Measurements from ENCODE around the gene KCTD13. TPM values are rescaled to one million over a fixed set of nuclear protein-coding genes. Genes with fewer than 3 reads are reported as not detected.
"Not testable (repeated sequence)": the region's sequence is repeated elsewhere in the genome, so short reads cannot be mapped to it uniquely, and the experiment has no call there.

The KCTD13 gene
- polyA plus RNA-seq, 10 donors = 7.8 to 14.5 (median 9.9) TPM

- DNase-seq = not testable (repeated sequence)
Measured at GRCh38 chr16:29889372-29889771, 36.7 kb downstream of the KCTD13 start.

GRCh38 chr16:29883987-29884386, 42.0 kb downstream of the KCTD13 start:
- no peak for DNase-seq

GRCh38 chr16:29881050-29881449, 45.0 kb downstream of the KCTD13 start:
- no peak for DNase-seq

GRCh38 chr16:29878172-29878571, 47.9 kb downstream of the KCTD13 start:
- DNase-seq = no peak

- DNase-seq = no peak
Measured at GRCh38 chr16:29877266-29877961, 48.6 kb downstream of the KCTD13 start.

GRCh38 chr16:29876594-29877249, 49.3 kb downstream of the KCTD13 start:
- no peak for DNase-seq

- DNase-seq = no peak
Measured at GRCh38 chr16:29876217-29876593, 49.8 kb downstream of the KCTD13 start.

- DNase-seq = no peak
Measured at GRCh38 chr16:29875206-29875605, 50.8 kb downstream of the KCTD13 start.

- no peak for DNase-seq
Measured at GRCh38 chr16:29873319-29873718, 52.7 kb downstream of the KCTD13 start.

- no peak for DNase-seq
Measured at GRCh38 chr16:29871822-29872546, 54.0 kb downstream of the KCTD13 start.

GRCh38 chr16:29869067-29869466, 57.0 kb downstream of the KCTD13 start:
- not testable (repeated sequence) for DNase-seq

- no peak for DNase-seq
Measured at GRCh38 chr16:29868396-29869009, 57.5 kb downstream of the KCTD13 start.

- no peak for DNase-seq
Measured at GRCh38 chr16:29864205-29864604, 61.8 kb downstream of the KCTD13 start.

- DNase-seq = no peak
Measured at GRCh38 chr16:29863669-29863984, 62.4 kb downstream of the KCTD13 start.

- DNase-seq = peak; percentile 96 to 98 (median 97)
Measured at GRCh38 chr16:29862884-29863668, 63.0 kb downstream of the KCTD13 start, which contains the start of gene CDIPT. Gene CDIPT (minus strand): TSS chr16:29863226. CDS start chr16:29862857, 369 bp downstream.

GRCh38 chr16:29862383-29862883, 63.6 kb downstream of the KCTD13 start:
- no peak for DNase-seq

- DNase-seq = no peak
Measured at GRCh38 chr16:29860218-29860617, 65.8 kb downstream of the KCTD13 start.

- no peak for DNase-seq
Measured at GRCh38 chr16:29858974-29859373, 67.1 kb downstream of the KCTD13 start.

GRCh38 chr16:29858149-29858849, 67.7 kb downstream of the KCTD13 start:
- DNase-seq = no peak

GRCh38 chr16:29857133-29857760, 68.8 kb downstream of the KCTD13 start:
- no peak for DNase-seq
